HepG2 (cell line): ENCODE measurements around the gene NCOA5. TPM values are rescaled to one million over a fixed set of nuclear protein-coding genes. Genes with fewer than 3 reads are reported as not detected.

Experiments
- ATF1 ChIP-seq: IDR thresholded peaks from 2 replicates; pipeline ENCODE4 v1.6.1; 2016; ENCODE audit warnings: mild to moderate bottlenecking, control low read depth
- DRAP1 ChIP-seq: IDR thresholded peaks from 2 replicates; pipeline ENCODE4 v1.6.1; 2016; ENCODE audit warnings: missing genetic modification reagents, missing compliant biosample characterization
- ETS1 ChIP-seq: sonication (generic); formaldehyde crosslinking; IDR thresholded peaks from 2 replicates; pipeline ENCODE4 v1.4.0; 2020; ENCODE audit warnings: missing genetic modification reagents
- FOXO1 ChIP-seq: sonication (generic); formaldehyde crosslinking; IDR thresholded peaks from 2 replicates; pipeline ENCODE4 v1.4.0; 2020; ENCODE audit warnings: missing genetic modification reagents
- HOMEZ ChIP-seq: IDR thresholded peaks from 2 replicates; pipeline ENCODE4 v1.6.1; 2016; ENCODE audit warnings: low read depth
- KDM3A ChIP-seq: IDR thresholded peaks from 2 replicates; pipeline ENCODE4 v1.6.1; 2018; ENCODE audit warnings: low read depth, missing compliant biosample characterization
- KDM6A ChIP-seq: IDR thresholded peaks from 2 replicates; pipeline ENCODE4 v1.6.1; 2016; ENCODE audit warnings: low read depth
- ONECUT2 ChIP-seq: sonication (generic); formaldehyde crosslinking; IDR thresholded peaks from 2 replicates; pipeline ENCODE4 v1.4.0; 2020; ENCODE audit warnings: missing genetic modification reagents
- POLR2AphosphoS2 ChIP-seq: IDR thresholded peaks from 2 replicates; pipeline ENCODE4 v1.6.1; 2011; ENCODE audit warnings: low read depth, low read length, improper control_type of control experiment
- RBFOX2 ChIP-seq: fragments of 200-400 bp; formaldehyde crosslinking; IDR thresholded peaks from 2 replicates; pipeline ENCODE4 v1.6.1; 2017; ENCODE audit warnings: low read depth, mild to moderate bottlenecking, low read length
- RFX5 ChIP-seq: IDR thresholded peaks from 2 replicates; pipeline ENCODE4 v1.6.1; 2011; ENCODE audit warnings: low read depth, low read length, improper control_type of control experiment
- SALL2 ChIP-seq: sonication (generic); formaldehyde crosslinking; IDR thresholded peaks from 2 replicates; pipeline ENCODE4 v1.8.1; 2023; ENCODE audit warnings: mild to moderate bottlenecking, missing genetic modification reagents, inconsistent platforms
- SRSF9 ChIP-seq: fragments of 200-400 bp; formaldehyde crosslinking; IDR thresholded peaks from 2 replicates; pipeline ENCODE4 v1.6.1; 2018; ENCODE audit warnings: borderline replicate concordance, mild to moderate bottlenecking, low read depth, low read length; ENCODE audit not compliant: insufficient read depth, poor library complexity, severe bottlenecking
- TCF7L2 ChIP-seq: IDR thresholded peaks from 2 replicates; pipeline ENCODE4 v1.6.1; 2011; ENCODE audit warnings: mild to moderate bottlenecking, low read depth, low read length, moderate library complexity
- ZBTB20 ChIP-seq: sonication (generic); formaldehyde crosslinking; IDR thresholded peaks from 2 replicates; pipeline ENCODE4 v1.8.1; 2023; ENCODE audit warnings: missing genetic modification reagents, low read depth, mild to moderate bottlenecking, borderline replicate concordance
- ZBTB26 ChIP-seq: IDR thresholded peaks from 2 replicates; pipeline ENCODE4 v1.6.1; 2016; ENCODE audit warnings: missing compliant biosample characterization, missing genetic modification reagents, borderline replicate concordance
- ZBTB7B ChIP-seq: sonication (generic); formaldehyde crosslinking; IDR thresholded peaks from 2 replicates; pipeline ENCODE4 v1.4.0; 2020; ENCODE audit warnings: missing genetic modification reagents
- ZIK1 ChIP-seq: sonication (generic); formaldehyde crosslinking; IDR thresholded peaks from 2 replicates; pipeline ENCODE4 v1.5.0; 2020; ENCODE audit warnings: mild to moderate bottlenecking, low read depth, missing genetic modification reagents, borderline replicate concordance
- ZNF251 ChIP-seq: sonication (generic); formaldehyde crosslinking; IDR thresholded peaks from 2 replicates; pipeline ENCODE4 v1.9.0; 2021; ENCODE audit warnings: mild to moderate bottlenecking, missing genetic modification reagents
- ZNF317 ChIP-seq: sonication (generic); formaldehyde crosslinking; IDR thresholded peaks from 2 replicates; pipeline ENCODE4 v1.5.0; 2020; ENCODE audit warnings: mild to moderate bottlenecking, missing genetic modification reagents
- ZNF326 ChIP-seq: sonication (generic); formaldehyde crosslinking; IDR thresholded peaks from 2 replicates; pipeline ENCODE4 v1.4.0; 2020; ENCODE audit warnings: missing genetic modification reagents, borderline replicate concordance
- ZNF333 ChIP-seq: sonication (generic); formaldehyde crosslinking; IDR thresholded peaks from 2 replicates; pipeline ENCODE4 v1.4.0; 2020; ENCODE audit warnings: mild to moderate bottlenecking, missing genetic modification reagents, borderline replicate concordance
- ZNF550 ChIP-seq: sonication (generic); formaldehyde crosslinking; IDR thresholded peaks from 2 replicates; pipeline ENCODE4 v1.4.0; 2020; ENCODE audit warnings: mild to moderate bottlenecking, missing genetic modification reagents, borderline replicate concordance
- ZNF557 ChIP-seq: sonication (generic); formaldehyde crosslinking; IDR thresholded peaks from 2 replicates; pipeline ENCODE4 v1.4.0; 2020; ENCODE audit warnings: missing genetic modification reagents
- ZNF777 ChIP-seq: sonication (generic); formaldehyde crosslinking; IDR thresholded peaks from 2 replicates; pipeline ENCODE4 v1.4.0; 2020; ENCODE audit warnings: missing genetic modification reagents
- ZSCAN12 ChIP-seq: sonication (generic); formaldehyde crosslinking; IDR thresholded peaks from 2 replicates; pipeline ENCODE4 v1.9.0; 2021; ENCODE audit warnings: mild to moderate bottlenecking, missing genetic modification reagents
- polyA plus RNA-seq, 8 experiments: library from polyadenylated mRNA; depleted of rRNA in 3 of 8; stranded (reverse) in 7 of 8; unstranded in 1 of 8; fragments of >200 nt; fragmentation: Illumina TruSeq in 4 of 8; extraction: Trizol in 4 of 8; gene quantifications; 2 replicates each; pipeline versions ENCODE4 v1.2.1 to v1.2.3, GENCODE V29; 2011 to 2016; ENCODE audit warnings: low read depth in 4 of 8, missing spikeins in 1 of 8, mixed read lengths in 1 of 8; ENCODE audit not compliant: insufficient read depth in 1 of 8
- total RNA-seq, 5 experiments: library from RNA; depleted of rRNA; stranded (reverse); fragments of >200 nt; fragmentation: Illumina TruSeq; extraction: Trizol; gene quantifications; 2 replicates each; pipeline ENCODE4 v1.2.3, GENCODE V29; 2016; ENCODE audit warnings: low read depth in 1 of 5

Gene NCOA5
- total and polyA plus RNA-seq, 2 of the 13 experiments (the other 11 are each of a cell fraction or from before 2014, with no cell fraction given), result 16.5 to 28.4 TPM

GRCh38 chr20:46014517-46015396 lies 75.0 kb downstream of the NCOA5 start (continued):
- TF ChIP-seq KDM6A (CRISPR knock-in tag) (peak; percentile 73; the same call in 1 of the 2 replicates), ETS1 (CRISPR knock-in tag) (0 out of 2 replicates have a peak, but pooled peaks have one; percentile 5), ZIK1 (no peak), FOXO1 (CRISPR knock-in tag) (peak; percentile 85; the same call in 1 of the 2 replicates), RFX5 (no peak), ZNF333 (no peak), HOMEZ (CRISPR knock-in tag) (0 out of 2 replicates have a peak, but pooled peaks have one; percentile 53), POLR2AphosphoS2 (no peak), ZBTB20 (CRISPR knock-in tag) (peak; percentile 32; the same call in 1 of the 2 replicates), KDM3A (no peak; the same call in 1 of the 2 replicates), ZNF777 (CRISPR knock-in tag) (no peak), RBFOX2 (no peak), SRSF9 (no peak), TCF7L2 (no peak), DRAP1 (CRISPR knock-in tag) (0 out of 2 replicates have a peak, but pooled peaks have one; percentile 18), ZNF550 (CRISPR knock-in tag) (no peak), ZNF326 (no peak), ZBTB26 (no peak; the same call in 1 of the 2 replicates), SALL2 (no peak), ZNF557 (CRISPR knock-in tag) (no peak), ZSCAN12 (CRISPR knock-in tag) (no peak), ZNF251 (no peak), ONECUT2 (no peak), ZNF317 (CRISPR knock-in tag) (no peak), ZBTB7B (no peak; the same call in 1 of the 2 replicates), ATF1 (CRISPR knock-in tag) (no peak)
